NCI-H345 treated with DMSO at 0.1 percent for 48 hours (cell line): Measurements from ENCODE around the gene RPS6KA2.

Experiments used
- DNase-seq: peaks from one replicate; lab custom pipeline; 2025; ENCODE audit not compliant: unreplicated experiment; lab: John Stamatoyannopoulos, UW

The RPS6KA2 gene

GRCh38 chr6:166436195-166437139 is 190.6 kb downstream of the RPS6KA2 start:
- no peak for DNase-seq

- DNase-seq = no peak
Measured at GRCh38 chr6:166435574-166435973, 191.5 kb downstream of the RPS6KA2 start.

GRCh38 chr6:166434336-166434735 is 192.7 kb downstream of the RPS6KA2 start:
- DNase-seq = no peak

GRCh38 chr6:166433096-166433495 is 194.0 kb downstream of the RPS6KA2 start:
- DNase-seq = no peak

GRCh38 chr6:166430269-166430668 is 196.8 kb downstream of the RPS6KA2 start:
- DNase-seq = no peak

GRCh38 chr6:166424431-166424830 is 202.6 kb downstream of the RPS6KA2 start:
- no peak for DNase-seq

GRCh38 chr6:166423781-166424180 is 203.3 kb downstream of the RPS6KA2 start:
- DNase-seq = no peak

- no peak for DNase-seq
Measured at GRCh38 chr6:166423051-166423745, 203.9 kb downstream of the RPS6KA2 start.

GRCh38 chr6:166422201-166422940 is 204.7 kb downstream of the RPS6KA2 start:
- no peak for DNase-seq

GRCh38 chr6:166420351-166420750 is 206.7 kb downstream of the RPS6KA2 start:
- no peak for DNase-seq

- DNase-seq = no peak
Measured at GRCh38 chr6:166419717-166420116, 207.3 kb downstream of the RPS6KA2 start.

GRCh38 chr6:166419286-166419685 is 207.8 kb downstream of the RPS6KA2 start:
- DNase-seq = no peak

- DNase-seq = no peak
Measured at GRCh38 chr6:166418691-166419143, 208.3 kb downstream of the RPS6KA2 start.

GRCh38 chr6:166417285-166417691 is 209.8 kb downstream of the RPS6KA2 start:
- DNase-seq = no peak

GRCh38 chr6:166415833-166416347 is 211.2 kb downstream of the RPS6KA2 start:
- no peak for DNase-seq

GRCh38 chr6:166415306-166415705 is 211.7 kb downstream of the RPS6KA2 start:
- no peak for DNase-seq

- DNase-seq = no peak
Measured at GRCh38 chr6:166413491-166413951, 213.5 kb downstream of the RPS6KA2 start.

- no peak for DNase-seq
Measured at GRCh38 chr6:166412911-166413384, 214.1 kb downstream of the RPS6KA2 start.

GRCh38 chr6:166412156-166412910 is 214.7 kb downstream of the RPS6KA2 start:
- DNase-seq = no peak

- DNase-seq = no peak
Measured at GRCh38 chr6:166411721-166412151, 215.3 kb downstream of the RPS6KA2 start.
